Glomerular visceral epithelial cell (primary cell): ENCODE results near the gene ST6GALNAC2.

ENCODE experiments used
- DNase-seq: peaks from one replicate; pipeline ENCODE4 v3.0.0-alpha.2; 2016; ENCODE audit errors: extremely low spot score

Gene ST6GALNAC2

DNA sequence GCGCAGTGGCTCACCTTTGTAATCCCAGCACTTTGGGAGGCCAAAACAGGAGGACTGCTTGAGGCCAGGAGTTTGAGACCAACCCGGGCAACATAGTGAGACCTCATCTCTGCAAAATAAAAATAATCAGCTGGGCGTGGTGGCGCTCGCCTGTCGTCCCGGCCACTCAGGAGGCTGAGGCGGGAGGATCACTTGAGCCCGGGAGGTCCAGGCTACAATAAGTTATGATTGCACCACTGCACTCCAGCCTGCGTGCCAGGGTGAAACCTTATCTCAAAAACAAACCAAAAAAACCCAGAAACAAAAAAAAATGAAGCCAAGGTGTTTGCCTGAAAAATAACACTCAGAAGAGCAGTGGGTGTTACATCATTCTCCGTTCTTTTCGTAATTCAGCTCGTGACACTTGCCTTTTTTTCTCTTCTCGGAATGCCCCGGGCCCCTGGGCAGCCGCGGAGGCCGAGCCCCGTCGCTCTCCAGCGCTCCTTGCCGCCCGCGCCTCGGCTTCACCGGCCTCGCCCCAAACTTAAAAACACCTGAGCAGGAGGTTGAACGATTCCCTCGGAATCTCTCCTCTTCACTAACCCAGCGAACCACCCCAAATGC lies 28.8 kb downstream of the ST6GALNAC2 start:
- DNase-seq = peak; percentile 46

DNA sequence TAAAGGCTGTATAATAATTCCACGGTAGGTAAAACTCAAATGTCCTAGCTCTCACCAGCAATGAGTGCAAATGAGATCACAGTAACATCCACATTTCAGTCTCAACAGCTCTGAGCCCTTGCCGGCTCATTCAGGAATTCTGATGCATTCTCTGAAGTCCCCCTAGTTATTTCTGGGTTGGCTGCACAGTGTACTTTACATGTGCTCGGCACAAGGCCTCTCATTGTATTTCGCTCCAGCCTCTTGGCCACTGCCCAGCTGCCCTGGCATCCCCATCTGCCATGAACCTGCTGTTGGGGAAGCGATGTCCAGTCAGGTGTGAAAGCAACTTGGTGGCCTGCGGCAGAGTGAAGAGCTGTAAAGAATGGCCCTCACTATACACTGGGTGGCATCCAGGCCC lies 31.5 kb downstream of the ST6GALNAC2 start:
- peak; percentile 62 for DNase-seq

DNA sequence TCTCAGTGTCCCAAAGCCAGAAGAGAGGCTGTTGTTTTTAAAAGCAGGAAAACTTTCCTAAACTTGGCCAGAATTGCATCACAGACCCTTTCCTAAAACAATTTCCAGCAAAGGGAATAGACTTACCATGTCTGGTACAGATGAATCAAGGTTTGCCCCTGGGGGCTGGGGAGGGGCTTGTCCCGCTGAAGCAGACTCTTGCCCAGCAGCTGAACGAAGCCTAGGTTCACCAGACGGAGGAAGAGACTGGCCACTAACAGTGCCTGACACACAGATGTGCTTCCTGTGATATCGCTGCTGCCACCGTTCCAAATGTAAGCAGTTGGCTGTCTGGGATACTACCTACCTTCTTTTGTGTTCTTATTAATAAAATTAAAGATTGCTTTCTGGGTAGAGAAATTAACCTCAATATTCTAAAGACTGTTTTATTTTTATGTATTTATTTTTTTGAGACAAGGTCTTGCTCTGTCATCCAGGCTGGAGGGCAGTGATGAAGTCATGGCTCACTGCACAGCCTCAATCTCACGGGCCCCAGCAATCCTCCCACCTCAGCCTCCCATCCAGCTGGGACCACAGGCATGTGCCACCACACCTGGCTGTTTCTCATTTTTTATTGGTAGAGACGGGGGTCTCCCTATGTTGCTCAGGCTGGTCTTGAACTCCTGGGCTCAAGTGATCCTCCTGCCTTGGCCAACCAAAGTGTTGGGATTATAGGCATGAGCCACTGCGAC lies 32.3 kb downstream of the ST6GALNAC2 start:
- no peak for DNase-seq

DNA sequence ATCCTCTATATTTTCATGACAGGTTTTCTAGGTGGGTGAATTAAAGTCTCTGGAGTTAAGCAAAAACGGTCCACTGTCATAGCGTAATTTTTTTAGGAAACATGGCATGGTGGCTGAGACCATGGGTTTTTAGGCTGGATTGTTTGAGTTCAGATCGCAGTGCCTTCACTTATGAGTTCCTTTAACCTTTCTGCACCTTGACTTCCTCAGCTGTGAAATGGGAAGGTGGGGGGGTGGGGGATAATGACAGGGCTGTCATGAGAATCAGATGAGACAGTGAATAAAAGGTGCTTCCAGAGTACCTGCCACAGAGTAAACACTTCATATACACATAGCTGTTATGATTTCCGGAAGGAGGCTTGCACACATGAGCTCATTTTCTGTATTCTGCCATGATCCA lies 34.0 kb downstream of the ST6GALNAC2 start:
- no peak for DNase-seq

DNA sequence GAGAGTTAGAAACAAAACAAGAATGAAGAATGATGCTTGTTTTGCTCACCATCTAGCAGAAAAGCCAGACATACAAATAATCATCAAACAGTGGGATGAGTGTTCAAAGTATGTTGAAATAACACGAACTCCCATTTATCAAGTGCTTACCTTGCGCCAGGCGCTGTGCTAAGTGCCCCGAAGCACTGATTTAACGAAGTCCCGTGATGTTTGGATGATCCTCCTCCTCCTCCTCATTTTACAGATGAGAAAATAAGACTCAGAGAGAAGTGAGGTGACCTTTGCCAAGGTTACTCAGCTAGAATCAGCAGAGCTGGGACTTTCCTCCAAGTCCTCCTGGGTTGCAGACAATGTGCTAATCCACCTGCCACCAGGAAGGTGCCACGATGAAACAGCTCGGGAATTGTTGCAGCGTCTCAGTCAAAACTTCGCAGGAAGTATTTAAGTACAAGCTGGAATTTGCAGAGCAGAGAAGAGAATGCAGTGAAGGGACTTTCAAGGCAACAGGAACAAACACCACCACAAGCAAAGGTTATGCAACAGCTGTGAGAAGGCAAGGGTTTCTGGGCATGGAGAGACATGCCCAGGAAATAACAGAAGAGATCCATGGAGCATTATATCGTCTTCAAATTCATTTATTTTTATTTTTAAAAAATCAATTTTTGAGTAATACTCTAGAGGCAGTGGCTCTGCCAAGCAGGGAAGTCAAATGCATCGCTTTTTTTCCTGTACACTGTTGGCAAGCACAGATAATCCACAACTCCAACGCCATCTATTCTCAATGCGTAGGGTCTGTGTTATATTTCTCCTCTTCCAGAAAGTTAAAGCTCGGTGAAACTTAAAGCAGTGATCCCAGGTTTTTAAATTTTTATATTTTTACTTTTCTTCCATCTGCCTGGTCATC lies 34.7 kb downstream of the ST6GALNAC2 start:
- DNase-seq = peak; percentile 39

DNA sequence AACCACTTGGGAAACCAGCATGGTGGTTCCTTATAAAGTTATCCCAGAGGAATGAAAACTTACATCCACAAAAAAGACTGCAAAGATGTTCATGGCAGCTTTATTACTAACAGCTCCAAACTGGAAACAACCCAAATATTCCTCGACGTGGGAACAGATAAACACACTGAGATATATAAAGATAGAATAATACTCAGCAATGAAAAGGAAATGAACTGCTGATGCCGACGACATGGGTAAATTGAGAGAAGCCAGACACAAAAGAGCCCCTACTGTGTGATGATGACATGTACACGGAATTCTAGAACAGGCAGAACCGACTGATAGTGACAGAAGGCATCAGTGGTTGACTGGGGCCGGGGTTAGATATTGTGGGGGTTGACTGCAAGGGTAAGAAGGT lies 36.1 kb downstream of the ST6GALNAC2 start:
- no peak for DNase-seq

DNA sequence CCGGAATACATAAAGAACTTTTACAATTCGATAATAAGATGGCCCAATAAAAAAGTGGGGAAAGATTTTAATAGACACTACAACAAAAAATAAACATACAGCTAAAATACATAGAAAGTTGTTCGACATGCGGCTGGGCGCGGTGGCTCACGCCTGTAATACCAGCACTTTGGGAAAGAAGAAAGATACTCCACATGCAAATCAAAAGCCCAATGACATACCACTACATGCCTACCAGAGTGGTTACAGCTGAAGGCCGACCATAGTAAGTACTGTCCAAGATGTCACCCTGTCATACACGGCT lies 36.5 kb downstream of the ST6GALNAC2 start:
- DNase-seq = no peak

DNA sequence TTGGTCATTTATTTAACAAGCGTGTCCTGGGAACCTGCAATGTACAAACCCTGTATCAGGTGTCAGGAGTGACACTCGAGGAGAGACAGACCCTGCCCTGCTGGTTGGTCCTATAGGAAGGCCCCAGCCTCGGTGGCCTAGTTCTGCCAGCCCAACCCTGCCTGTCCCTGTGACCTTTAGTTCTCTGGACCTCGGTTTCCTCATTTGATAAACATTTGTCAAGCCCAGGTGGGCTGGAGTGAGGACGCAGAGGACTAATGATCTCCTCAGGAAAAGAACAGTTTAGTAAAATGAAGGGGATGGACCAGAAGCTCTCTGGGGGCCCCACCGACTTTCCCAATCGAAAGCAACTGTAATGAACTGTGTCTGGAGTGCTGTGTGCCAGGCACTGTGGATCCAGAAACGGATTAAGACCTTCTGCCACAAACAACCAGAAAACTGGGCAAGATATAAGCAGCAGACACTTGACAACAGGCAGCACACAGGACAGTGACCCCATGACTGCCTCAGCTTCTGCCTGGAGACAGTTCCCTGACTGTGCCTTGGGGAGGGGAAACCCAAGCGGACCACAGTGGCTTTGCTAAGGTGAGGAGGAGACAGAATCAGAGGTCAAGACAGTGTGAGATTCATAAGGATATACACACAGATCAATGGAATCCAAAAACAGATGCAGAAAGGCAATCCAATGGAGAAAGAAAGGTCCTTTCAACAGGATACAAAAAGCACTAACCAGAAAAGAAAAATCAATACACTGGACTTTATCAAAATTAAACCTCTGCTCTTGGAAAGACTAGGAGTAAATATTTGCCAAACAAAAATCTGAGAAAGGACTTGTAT lies 37.1 kb downstream of the ST6GALNAC2 start:
- DNase-seq = no peak

DNA sequence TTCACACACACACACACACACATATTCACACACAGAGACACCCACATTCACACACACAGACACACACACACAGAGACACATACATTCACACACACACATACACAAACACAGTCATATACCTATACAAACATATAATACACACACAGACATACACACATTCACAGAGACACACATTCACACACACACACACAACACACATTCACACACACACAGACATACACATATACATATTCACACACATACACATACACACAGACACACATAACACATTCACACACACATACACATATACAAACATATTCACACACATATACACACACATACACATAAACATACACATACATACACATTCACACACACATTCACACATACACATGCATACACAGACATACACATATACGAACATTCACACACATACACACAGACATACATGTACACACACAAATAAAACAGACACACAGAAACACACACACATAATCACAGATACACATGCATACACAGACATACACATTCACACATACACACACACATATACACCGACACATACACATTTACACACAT lies 37.9 kb downstream of the ST6GALNAC2 start:
- DNase-seq = no peak

DNA sequence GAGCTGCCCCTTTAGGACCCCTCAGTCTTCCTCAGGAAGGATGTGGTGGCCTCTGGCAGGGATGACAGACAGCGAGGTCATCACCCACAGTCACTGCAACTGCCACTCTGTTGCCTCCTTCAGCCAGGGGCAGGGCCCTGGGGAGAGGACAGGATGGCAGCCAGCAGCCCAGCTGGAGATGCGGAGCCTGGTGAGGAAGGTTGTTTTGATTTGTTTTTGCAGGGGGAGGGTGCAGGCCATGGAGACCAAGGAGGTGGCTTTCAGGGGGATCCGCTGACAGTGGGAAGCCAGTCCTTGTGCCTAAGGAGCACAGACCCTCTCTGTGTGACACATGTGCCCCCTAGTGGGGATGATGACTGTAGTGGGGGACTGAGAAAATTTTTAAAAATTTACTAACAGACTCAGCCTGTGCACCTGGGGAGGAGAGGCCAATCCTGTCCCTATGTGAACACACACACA lies 38.4 kb downstream of the ST6GALNAC2 start:
- peak; percentile 65 for DNase-seq

DNA sequence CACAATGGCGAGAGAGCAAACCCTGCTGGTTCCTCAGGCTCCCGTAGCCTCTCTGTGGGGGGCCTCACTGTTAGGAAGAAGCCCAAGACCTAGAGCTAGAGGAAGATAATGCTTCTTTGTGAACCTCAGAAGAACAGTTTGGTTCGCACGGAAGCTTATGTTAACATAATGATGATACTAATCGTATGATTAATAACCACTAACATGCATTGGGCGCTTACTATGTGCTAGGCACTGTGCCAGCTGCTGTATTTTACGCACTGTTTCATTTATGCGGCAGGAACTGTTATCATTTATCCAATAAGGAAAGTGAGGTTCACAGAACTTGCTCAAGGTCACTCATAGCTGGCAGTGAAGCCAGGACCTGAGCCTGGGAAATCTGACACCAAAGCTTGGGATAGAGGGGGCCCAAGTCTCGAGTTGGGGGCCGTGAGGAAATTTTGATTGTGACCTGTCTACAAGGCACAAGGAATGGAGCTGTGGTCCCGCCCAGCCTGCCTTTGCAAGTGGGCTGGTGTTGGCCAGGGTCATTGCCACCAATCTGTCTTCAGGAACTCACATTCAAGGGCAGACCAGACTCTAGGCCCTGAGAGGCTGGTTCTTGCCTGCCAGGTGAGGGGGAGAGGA lies 39.0 kb downstream of the ST6GALNAC2 start:
- DNase-seq = peak; percentile 87

DNA sequence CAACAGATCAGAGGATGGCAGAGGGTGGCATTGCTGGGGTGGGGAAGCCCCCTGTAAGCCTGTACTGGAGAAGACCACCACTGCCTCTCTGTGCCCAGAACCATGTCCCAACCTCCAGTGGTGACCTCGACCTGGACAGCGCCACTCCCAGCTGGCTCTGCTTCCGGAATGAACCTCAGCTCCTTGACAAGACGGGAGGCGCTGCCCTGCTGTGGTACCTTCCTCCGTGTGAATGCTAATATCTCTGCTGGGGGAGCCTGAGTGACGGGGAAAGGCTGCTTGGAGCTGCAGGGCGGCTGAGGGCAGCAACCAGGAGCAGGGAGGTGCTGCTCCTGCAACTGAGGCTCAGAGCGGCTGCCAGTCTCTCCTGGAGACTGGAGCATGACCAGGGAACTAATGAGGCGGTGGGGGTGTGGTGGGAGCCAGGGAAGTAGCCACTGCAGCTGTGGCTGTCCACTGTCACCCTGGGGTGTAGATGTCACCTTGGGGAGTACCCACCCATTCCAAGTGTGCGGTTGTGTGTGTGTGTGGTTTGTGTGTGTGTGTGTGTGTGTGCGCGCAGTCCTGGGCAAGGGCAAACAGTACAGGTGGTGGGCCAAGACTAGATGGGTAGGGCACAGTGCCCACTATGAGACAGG lies 39.6 kb downstream of the ST6GALNAC2 start:
- DNase-seq = no peak

DNA sequence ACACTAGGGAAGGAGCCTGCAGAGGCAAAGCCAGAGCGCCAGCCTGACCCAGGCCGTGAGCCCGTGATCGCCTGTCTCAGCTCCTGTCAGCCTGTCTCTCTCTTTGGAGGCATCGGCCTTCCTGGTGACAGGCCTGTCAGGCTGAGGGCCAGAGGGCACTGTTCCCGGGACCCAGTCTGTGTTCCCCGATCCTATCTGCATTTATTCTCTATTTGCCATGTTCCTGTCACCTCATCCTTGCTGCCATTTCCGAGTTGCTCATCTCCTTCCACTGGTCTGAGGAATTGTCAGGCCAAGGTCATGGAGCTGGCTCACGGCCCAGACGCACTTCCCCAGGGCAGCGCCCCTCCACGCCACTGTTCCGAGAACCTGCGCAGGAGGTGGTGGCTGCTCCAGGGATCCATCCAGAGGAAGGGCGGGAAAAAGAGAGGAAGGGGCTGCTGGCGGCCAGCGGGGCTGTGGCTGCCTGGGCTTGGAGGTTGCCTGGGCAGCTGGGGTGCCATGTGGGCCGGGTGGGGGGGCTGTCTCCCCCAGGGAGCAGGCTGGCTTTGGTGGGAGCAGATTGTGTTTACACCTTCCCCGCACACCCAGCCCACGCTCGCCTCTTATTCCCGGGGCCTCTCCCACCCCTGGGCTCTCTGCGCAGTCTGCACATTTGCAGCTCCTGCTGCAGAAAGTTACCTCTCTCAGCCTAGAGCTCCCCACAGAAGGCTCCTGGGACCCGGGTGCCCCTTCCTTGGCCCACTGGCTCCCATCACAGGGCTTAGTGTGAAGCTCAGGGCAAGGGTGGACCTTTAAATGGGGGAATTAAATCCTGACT lies 40.9 kb downstream of the ST6GALNAC2 start:
- DNase-seq = no peak

DNA sequence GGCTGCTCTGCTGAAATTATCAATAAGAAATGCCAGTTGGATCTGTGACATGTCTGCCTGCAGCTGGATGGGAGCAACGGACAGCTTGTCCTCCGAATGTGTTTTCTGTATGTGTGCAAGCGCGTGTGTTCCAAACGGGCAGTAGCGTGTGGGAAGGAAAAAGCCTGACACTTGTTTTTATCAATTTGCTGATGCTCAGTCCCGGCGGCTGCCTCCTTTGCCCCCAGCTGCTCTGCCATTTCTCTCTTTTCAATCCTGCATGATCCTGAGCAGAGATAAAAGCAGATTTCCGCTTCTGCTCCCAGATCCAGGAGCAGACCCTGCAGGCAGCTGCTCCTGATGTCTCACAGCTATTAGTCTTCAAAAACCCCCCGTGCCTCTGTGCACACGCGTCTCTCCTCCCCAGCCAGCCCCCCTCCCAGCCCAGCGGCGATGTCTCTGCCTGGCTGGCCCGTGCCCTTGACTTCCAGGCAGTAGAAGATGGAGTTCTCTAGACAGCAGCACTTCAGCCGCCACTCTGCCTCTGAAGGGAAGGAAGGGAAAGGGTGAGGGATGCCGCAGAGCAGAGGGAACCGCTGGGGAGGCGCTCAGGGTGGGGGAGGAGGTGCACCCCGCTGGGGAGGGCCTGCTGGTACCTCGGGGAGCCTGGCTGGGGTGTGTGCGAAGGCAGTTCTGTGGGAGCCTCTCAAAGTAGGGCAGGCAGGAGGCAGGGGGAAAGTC lies 41.7 kb downstream of the ST6GALNAC2 start:
- DNase-seq = no peak

DNA sequence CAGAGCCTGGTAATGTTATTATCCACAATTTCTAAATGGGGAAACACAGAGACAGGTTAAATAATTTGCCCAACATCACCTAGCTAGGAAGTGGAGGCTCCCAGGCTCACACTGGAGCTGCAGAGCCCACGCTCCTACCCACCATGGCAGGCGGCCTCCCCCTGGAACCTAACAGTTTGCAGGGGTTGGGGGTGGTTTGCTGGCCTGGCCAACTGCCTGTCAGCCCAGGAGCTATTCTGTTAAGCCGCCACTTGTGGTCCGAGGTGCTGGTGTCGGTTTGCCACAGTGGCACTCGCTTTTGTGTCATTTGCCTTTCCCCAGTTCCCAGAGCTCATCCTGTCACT lies 42.2 kb downstream of the ST6GALNAC2 start:
- DNase-seq = no peak

DNA sequence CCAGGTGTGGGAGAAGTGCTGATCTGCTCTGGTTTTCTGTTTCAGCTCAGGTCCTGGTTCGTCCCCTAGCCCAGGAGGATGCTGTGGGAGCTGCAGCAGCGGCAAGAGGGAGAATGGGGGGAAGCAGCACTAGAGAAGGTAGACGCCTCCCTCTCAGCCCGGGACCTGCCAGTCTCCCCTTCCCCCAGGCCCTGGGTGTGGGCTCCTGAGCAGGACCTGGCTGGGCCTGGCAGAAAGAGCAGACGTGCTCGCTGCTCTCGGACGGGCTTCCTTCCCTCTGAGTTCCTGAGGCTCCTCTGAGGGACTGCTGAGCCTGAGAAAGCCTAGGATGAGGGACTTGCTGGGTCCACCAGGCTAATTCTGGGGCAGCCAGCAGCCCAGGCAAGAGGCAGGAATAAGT lies 42.7 kb downstream of the ST6GALNAC2 start:
- DNase-seq = no peak

DNA sequence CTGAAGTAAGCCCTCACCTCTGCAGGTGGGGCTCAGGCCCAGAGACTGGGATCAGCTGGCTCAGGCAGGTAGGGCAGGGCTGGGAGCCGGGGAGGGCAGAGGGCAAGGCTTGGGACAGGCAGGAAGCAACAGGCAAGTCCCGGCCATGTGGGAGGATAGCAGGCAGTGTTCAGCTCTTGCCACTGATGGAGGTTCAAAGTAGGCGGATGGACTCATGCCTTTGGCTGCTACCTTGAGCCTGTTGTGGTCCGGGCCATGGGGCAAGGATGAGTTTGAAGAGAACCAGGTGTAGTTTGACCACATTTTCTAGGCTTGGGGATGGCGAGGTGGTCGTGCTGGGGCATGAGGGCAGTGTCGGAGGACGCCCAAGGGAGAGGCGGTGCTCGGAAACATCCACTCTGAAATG lies 43.1 kb downstream of the ST6GALNAC2 start:
- DNase-seq = no peak

DNA sequence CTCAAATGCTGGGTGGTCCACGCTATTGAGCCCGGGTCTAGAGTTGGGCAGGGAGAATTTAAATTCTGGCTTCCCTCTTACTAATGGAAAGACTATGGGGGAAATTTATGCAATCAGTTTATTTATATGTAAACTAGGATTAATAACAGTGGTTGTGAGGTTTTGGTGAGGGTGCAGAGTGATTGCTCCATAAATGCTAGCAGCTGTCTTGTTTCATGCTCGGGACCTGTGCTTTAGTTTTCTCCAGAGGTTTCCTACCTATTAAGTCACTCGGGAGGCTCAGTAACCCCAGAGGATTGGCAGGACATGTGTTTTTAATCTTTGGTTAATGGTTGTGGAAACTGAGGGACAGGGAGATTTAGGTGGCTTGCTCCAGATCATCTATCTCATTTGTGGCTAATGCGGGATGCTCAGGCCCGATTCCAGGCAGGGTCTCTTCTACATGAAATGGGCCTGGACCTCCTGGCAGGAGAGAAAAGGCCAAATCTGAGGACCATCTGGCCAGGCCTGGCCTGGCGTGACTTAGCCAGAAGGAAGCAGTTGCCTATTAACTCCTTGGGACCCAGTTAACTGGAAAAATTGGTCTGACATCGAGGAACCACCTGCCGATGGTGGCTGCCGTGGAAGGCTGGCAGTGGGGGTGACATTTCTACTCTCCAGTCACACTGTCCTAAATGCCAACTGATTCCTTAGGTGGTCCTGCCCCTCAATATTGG lies 43.8 kb downstream of the ST6GALNAC2 start:
- no peak for DNase-seq
